ENCODE measurements around the gene TOE1.

TOE1 gene

DNA sequence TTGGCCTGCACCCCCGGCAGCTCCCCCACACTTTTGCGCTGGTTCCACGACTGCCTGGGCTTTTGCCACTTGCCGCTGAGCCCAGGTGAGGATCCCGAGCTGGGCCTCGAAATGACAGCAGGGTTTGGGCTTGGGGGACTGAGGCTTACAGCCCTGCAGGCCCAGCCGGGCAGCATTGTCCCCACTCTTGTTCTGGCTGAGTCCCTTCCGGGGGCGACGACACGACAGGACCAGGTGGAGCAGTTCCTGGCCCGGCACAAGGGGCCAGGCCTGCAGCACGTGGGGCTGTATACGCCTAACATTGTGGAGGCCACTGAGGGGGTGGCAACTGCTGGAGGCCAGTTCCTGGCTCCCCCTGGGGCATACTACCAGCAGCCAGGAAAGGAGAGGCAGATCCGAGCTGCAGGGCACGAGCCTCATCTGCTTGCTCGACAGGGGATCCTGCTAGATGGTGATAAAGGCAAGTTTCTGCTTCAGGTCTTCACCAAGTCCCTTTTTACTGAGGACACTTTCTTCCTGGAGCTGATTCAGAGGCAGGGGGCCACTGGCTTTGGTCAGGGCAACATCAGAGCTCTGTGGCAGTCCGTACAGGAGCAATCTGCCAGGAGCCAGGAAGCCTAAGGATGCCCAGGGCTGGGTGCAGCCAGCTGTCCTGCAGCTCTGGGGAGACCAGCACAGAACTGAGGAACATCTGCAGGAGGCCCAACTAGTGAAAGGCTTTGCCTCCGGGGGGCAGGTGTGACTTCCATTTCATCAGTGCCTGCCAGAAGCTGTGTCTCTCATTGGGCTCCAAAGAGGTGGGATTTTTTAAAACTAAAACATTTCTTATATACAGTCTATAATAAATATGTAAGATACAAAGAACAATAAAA lies 12.1 kb upstream of the TOE1 start:
- DNase-seq, result no peak

DNA sequence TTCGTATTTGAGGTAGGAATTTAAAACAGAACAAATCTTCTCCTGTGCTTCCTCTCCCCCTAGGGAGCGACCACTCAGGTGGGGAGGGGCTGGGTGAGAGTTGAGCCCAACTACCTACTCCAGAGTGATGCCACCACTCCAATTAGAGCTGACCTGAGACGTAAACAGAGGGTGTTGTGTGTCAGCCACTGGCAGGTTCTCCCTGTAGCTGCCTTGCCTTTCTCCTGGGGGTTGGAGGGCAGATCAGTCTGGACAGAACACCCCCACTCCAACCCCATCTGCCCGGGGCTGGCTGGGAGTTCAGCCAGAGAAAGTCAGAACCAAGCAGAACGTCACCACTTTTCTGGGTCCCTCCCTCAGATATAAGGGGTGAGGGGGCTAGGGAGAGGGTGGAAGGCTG lies 11.3 kb upstream of the TOE1 start:
- no peak for DNase-seq

DNA sequence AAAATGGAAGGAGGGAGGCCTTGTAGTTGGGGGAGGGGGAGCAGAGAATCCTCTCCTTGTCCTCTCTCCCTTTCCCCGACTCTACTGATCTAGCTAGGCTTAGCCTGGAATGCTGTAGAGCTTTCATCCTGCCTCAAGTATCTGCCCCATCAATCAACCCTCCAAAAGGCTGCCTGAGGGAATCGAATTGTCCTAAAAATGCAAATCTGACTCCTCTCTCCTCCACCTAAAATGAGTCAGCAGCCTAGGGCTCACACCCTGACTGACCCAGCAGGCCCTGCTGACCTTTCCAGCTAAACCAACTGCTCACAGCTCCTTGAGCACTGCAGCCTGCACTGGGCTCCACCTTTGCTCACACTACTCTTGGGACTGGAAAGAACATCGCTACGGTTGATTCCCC lies 10.5 kb upstream of the TOE1 start:
- DNase-seq, result no peak

DNA sequence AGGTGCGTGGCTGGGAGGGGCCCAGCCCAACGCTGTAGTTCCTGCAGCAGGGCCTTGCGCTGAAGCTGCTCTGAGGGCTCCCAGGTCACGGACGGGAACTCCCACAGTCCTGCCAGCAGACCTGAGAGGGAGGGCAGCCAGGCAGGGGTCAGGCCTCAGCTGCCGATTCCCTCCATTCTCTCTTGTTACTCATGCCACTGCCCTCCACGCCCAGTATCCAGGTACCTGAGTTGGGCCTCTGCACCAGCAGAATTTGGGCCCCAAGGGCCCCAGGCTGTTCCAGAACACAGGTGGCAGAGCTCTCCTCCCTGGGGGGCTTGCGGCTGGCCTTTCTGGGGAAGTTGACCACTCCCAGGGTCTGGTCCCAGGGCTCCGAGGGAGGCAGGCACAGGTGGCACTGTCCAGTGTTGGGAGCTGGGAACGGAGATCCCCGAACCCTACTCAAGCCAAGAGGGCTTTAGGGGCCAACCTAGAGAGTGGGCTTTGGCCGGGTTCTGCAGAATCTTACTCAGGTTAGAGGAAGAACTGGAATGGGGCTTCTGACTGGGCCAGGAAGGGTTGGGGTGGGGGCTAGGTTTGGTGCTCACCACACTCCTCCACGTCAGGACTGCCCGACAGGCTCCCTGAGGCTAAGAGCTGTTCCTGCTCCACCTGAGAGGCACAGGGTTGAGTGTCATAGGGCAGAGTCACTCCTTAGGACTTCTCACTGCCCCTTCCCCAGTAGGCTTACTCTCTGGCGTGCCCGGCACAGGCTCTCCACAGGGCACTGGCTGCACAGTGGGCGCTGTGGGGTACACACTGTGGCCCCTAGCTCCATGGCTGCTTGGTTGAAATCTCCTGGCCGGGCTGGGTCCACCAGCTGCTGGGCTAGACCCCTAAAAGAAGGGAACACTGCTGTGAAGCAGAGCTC lies 8.3 kb upstream of the TOE1 start:
- DNase-seq, result no peak

DNA sequence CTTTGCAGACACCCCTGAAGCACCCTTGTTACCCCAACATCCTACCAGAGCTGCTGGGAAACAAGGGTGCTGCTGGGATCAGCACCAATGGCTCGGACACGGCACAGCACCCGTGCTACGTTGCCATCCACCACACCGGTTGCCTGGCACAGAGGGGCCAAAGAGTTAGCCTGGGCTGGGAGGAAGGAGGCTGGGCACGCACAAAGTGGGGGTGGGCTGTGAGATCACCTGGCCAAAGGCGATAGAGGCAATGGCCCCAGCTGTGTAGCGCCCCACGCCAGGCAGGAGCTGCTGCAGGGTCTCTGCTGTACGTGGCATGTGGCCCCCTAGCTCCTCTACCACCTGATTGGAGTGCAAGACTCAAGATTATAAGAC lies 7.6 kb upstream of the TOE1 start:
- no peak for DNase-seq

DNA sequence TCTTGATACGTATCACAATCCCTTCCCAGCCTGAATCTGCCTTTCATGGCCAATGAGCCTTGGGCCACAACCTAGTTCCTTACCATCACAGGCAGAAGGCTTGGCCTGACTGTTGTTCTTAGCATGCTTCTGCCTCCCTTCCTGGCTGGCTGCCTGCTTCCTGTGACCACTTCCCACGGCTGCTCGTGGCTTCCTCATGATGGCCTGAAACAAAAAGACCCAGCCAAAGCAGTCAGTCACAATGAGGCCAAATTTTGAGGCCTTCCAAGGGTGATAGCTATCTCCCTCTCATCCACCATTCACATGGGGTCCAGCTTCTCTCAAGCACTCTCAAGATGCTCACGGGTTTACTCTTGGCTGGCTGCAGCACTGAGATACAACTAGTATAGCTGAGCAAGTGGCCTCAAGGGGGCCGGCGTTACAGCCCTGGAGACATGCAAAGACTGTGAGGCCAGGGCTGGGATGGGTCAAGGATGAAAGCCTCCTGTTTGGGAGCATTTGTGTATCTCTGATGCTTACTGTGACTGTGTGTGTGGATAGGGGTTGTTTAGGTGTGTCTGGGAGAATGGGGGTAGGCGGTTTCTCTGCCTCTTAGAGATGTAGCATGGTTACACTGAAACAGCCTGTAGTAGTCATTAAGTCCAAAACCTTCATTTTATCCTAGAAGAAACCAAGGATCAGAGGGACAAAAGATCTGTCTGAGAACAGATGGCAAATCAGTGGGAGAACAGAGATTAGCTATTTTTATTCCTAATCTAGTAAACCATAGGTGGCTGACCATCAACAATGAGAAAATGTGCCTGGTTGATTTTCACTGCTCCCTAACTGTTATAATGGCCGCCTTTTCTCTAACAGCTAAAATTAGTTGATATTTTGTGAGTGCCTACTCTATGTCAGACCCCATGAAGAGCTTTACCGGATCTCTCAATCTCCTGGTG lies 5.4 kb upstream of the TOE1 start:
- DNase-seq, result no peak

DNA sequence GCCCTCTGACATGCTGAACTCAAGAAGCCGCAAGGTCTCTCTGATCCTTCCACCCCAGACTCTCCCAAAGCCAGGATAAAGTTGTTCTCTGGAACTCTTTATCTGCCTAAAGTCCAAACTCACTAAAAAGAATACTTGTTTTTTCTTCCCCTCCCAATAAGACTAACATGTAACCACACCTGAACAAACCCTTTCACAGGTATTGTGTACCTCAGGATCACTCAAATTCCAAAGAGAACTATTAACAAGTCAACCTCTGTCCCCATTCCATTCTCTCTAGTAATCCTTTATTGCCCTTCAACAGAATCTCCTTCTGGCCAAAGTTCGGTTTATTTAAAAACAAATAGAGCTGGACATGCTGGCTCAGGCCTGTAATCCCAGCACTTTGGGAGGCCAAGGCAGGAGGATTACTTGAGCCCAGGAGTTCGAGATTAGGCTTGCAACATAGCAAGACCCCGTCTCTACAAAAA lies 4.1 kb upstream of the TOE1 start:
- DNase-seq, result no peak

DNA sequence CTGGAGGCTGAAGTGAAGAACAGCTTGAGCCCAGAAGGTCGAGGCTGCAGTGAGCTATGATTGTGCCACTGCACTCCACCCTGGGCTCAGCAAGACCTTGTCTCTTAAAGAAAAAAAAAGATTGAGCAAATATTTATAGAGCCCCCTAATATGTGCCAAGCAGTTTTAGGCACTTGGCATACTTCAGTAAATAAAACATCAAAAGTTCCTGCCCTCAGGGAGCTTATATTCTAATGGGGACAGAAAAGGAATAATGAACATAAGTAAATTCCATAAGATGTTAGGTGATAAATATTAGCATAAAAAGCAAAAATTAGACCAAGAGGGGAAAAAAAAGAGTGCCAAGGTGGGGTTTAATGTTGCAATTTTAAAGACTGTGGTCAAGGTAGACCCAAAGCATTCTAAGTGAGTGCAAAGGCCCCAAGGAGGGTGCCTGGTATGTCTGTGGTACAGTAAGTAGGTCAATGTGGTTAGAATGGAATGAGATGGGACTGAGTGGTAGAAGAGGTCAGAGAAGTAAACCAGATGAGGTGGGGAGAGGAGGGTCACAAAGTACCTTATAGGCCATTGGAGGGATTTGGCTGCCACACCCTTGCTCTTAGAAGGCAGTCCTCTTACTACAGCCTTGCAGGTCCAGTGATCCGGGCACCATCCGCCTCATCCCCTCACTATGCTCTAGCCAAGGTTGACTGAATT lies 2.2 kb upstream of the TOE1 start:
- no peak for DNase-seq

DNA sequence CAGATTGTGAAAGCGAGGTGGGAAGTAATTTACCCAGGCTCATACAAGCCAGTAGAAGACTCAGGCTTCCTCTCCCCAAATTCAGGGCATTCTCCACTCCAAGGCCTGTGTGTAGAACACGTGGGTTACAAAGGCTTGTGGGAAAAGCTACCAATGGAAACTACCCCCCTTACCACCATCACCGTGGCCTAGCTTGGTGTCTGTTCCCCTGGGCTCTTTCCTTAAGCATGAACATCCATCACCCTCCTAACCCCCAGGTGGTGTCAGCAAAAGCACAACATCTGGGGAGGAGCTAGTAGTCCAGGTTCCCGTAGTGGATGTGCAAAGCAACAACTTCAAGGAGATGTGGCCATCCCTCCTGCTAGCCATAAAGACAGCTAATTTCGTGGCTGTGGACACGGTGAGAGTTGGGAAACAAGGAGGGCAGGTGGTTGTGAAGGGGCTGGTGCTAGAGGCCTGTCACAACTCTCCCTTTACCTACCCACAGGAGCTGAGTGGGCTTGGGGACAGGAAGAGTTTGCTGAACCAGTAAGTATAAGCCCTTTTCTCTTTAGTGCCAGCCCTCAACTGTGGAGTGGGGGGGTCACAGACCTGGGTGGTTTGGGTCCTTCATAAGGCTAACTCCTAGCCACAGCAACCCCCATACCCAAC lies 971 bp downstream of the TOE1 start:
- no peak for DNase-seq

DNA sequence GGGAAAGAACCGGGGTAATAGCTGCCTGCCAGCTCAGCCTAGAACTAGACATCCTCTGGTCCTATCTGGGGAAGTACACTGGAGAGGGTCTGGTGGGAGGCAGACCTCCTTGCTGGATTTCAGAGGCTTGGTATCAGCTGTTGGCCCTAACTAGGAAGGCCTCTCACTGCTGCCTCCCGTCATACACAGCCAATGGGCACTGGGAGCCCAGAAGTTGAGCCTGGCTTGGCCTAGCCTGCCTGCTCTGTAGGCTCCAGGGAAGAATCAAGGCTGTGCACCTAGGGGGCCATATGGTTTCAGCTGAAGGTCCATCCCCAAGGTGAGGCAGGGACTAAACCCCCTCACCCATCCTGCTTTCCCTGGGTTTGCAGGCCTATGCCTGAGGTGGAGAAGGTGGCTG lies 4.5 kb downstream of the TOE1 start:
- no peak for DNase-seq

DNA sequence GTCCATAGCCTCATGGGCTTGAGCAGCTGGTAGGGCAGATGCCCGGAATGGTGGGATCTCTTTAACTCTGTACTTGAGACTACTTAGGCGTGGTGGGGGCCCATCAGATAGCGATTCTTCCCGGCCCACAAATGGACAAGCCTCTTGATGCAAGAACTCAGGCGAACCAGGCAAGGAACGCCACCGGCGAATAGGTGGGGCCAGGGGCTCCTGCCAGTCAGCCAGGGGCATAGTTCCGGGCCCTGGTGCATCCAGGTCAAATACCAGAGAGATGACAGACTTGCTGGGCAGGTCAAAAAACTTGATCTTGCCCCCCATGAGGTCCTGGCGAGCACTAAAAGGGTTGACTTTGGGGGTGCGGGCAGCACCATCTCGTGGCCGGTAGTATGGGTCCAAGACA lies 5.0 kb downstream of the TOE1 start:
- no peak for DNase-seq

DNA sequence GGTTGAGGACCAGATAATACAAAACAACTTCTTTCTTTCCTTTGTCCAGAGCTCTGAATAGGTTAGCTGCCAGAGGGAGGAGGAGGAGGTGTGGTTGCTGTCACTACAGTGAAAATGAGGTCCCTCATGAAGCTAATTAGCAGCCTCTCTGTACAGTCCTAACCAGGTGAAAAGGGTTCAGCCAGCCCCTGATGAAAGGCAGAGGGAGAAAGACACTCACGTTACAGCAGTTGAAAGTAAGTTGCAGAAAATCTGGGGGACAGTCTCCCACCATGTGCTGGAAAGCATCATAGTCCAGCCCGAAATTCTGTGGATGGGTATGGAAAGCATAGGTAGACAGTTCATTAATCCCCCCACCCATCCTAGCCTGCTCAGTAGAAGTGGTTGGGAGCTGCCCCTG lies 6.5 kb downstream of the TOE1 start:
- no peak for DNase-seq

DNA sequence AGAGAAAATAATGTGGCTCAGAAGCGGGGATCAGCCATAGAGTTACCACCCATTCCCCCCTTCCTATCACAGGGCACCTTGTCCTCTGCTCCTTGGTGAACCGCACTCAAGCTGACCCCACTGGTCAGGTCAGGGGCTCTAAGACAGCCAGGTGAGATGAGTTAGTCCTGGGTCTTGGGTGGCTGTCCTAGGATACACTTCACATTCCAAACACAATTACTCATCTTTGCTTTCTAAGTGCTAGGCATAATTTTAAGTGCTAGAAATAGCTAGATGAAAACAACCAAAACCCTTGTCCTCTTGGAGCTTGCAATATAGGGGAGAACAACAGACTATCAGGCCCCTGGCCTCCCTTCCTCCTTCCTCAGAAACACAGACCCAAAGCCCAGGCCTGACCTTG lies 8.1 kb downstream of the TOE1 start:
- DNase-seq, result no peak

DNA sequence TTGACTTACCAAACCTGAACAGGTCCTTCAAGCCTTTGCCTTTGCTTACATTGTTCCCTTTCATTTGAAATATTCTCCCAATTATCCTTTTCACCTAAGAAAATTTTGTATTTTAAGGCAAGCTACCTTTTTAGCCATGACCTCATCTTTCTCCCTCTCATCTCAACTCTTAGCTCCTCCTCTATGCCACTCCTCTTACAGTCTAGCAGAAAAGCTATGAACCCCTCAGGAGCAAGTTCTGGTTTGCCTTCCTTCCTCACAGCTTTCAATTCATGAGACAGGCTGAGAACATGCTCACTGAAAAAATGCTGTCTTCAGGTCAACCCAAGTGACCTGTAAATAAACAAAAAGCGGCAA lies 8.6 kb downstream of the TOE1 start:
- no peak for DNase-seq

DNA sequence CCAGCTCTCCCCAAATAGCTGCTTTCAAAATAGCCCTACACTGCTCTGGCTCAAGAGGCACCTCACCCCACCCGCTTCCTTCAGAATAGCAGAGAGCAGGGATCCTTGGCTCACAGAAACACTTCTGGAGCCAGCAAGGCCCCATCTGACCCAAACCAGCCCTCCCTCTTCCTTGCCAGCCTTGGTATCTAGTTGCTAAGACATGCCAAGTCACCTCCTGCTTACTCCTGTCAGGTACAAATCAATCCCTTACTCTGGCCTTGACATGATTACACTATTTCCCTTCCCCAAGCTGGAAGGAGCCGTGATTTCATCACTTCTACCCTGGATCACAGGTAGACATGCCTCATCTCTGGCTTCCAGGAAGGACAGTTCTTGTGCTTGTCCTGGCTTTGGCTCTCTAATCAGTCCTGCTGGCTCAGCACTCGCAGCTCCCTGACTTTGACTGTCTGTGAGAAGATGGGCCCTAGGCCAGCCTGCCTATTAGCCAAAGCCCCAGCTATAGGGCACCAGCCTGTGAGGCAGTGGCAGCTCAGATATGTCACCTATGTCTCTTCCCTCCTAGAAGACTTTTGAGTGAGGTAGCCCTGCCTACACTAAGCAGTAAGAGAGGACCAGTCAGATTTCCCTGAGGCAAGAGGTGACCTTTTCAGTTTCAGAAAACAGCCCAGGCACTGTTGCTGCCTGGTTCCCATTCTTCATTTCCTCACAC lies 9.2 kb downstream of the TOE1 start:
- no peak for DNase-seq

DNA sequence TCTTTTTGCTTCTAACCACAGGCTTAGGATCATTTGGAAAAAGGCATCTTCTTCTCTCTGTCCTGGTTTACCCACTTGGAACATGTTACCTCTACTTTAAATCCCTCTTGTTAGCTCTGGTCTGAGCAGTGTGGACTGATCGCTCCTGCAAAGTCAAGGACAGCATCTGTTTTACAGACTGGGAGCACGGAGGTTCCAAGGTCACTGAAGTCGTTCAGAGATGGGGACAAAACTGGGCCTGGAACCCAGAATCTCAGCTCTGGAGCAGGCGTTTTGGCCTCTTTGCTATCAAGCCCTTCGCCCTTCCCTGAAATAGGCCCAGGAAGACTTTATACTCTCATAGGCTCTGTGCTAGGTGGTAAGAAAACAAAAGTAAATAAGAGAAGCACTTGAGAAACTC lies 11.5 kb downstream of the TOE1 start:
- DNase-seq, result no peak

DNA sequence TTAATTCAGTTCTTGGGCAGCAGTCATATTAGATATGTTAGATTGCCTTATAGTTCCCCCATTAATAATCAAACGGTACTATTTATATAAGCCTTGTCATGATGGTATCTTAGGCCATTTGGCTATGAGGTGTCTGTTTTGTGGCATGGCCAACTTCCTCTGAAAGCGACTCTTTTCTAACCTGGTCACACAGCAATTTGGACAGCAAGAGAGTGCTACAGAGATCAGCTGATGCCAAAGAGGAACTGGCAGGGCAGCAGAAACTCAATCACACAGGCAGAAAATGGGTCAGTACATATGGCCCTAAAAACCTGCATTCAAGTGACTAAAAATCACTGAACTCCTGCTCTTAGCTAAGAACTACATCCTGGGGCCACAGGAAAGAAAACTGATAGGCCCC lies 13.7 kb downstream of the TOE1 start:
- no peak for DNase-seq

DNA sequence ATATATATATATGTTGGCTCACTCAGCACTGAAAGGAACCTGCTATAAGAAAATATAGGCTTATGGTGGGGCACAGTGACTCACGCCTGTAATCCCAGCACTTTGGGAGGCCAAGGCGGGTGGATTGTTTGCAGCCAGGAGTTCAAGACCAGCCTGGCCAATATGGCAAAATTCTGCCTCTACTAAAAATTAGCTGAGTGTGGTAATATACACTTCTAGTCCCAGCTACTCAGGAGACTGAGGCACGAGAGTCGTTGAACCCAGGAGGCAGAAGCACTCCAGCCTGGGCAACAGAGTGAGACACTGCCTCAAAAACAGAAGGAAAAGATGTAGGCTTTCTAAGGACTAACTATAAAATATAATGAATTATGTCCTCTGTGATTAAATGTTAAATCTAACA lies 14.9 kb downstream of the TOE1 start:
- DNase-seq, result no peak

DNA sequence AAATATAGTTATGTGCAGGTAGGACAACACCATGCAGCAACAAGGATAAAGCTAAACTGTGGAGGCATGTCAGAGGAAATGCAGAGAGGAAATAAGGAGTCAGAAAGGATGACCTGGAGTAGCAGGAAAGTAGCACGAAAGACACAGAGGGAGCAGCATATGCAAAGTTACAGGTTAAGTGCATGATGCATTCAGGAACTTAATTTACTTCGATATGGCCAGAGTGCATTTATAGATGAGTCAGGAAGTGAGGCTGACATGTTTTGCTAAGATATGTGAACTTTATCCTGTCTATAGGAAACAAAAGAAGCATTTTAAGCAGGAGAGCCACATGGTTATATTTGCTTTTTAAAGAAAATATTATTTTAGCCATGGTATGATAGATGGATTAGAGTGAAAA lies 15.7 kb downstream of the TOE1 start:
- DNase-seq, result no peak

DNA sequence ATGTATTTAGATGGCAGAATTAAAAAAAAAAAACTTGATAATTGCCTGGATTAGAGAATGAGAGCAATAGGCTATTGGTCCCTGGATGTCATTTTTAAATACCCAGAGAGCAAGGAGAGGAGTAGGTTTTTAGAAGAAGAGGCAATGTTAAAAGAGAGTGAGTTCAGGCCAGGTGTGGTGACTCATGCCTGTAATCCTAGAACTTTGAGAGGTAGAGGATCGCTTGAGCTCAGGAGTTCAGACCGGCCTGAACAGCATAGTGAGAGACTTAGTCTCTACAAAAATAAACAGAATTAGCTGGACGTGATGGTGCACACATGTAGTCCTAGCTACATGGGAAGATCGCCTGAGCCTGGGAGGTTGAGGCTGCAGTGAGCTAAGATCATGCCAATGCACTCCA lies 16.2 kb downstream of the TOE1 start:
- DNase-seq, result no peak

DNA sequence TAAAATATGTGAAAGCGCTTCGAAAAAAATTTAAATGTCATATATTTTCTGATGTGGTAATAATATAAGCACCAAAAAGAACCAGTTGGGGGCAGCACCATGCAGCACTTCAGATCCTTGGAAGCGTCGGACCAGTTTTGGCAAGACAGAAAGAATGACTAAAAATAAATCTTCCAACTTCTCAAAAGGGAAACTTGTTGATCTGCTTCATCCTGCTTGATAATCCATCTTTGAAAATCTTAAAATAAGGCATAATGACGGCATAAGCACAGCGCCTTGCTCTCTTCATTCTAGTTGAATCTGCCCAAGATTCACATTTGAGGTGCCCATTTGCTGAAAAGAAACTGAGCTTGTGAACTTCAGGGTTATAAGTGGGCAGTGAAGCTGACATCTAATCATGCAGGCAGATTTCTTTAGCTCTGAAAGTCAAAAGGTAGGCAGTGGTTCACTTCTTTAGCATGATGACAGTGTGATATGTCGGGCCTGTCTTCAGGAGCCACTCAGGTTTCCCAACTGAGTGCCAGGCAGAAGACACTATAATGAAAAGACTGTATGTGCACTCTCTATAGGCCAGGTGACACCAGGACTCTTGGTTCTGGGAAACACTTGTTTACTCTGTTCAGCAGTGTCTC lies 20.0 kb downstream of the TOE1 start:
- peak; percentile 29 for DNase-seq
